ENCODE data around the gene TBXAS1. TPM values are rescaled to one million over a fixed set of nuclear protein-coding genes. Genes with fewer than 3 reads are reported as not detected.
A peak's percentile ranks its signal among the peaks of the same experiment; 100 is the strongest.
"Not testable (repeated sequence)": the region's sequence is repeated elsewhere in the genome, so short reads cannot be mapped to it uniquely, and the experiment has no call there.

TBXAS1 gene
- total and polyA plus RNA-seq, 4 donors: 19.6 to 126 (median 55.2) TPM

- peak; percentile 29 to 67 (median 62) for DNase-seq
- Histone ChIP-seq H3K27me3 (ENCODE audit: control insufficient read depth in 3 of 3, insufficient read depth in 3 of 3, low read length in 2 of 3) (no peaks in the 10 kb centered on the region), H3K36me3 (ENCODE audit: control insufficient read depth in 4 of 4, insufficient read depth in 4 of 4, low read length in 4 of 4) (no peaks in the 10 kb centered on the region), H3K27ac (ENCODE audit: low read depth in 1 of 2, low read length in 1 of 2) (peak overlapping the region in 1 of 2 donors; percentile 66), H3K4me3 (no peak overlapping the region), H3K9me3 (ENCODE audit: control insufficient read depth in 4 of 4, insufficient read depth in 3 of 4, low read length in 3 of 4) (no peaks in the 10 kb centered on the region), H3K9ac (ENCODE audit: insufficient read depth in 1 of 2, low read length in 2 of 2) (no peak overlapping the region), H3K4me1 (ENCODE audit: control insufficient read depth in 5 of 5, insufficient read depth in 5 of 5, low read length in 5 of 5) (peaks cover 0 to 28% (median 10%) of the 10 kb centered on the region in 5 donors)
- no peak for ATAC-seq (ENCODE audit: insufficient read depth, low FRiP score)
- WGBS, 2 donors: 62% methylated on average over 15 of the region's 15 CpGs
- TF ChIP-seq, protein P1, sequence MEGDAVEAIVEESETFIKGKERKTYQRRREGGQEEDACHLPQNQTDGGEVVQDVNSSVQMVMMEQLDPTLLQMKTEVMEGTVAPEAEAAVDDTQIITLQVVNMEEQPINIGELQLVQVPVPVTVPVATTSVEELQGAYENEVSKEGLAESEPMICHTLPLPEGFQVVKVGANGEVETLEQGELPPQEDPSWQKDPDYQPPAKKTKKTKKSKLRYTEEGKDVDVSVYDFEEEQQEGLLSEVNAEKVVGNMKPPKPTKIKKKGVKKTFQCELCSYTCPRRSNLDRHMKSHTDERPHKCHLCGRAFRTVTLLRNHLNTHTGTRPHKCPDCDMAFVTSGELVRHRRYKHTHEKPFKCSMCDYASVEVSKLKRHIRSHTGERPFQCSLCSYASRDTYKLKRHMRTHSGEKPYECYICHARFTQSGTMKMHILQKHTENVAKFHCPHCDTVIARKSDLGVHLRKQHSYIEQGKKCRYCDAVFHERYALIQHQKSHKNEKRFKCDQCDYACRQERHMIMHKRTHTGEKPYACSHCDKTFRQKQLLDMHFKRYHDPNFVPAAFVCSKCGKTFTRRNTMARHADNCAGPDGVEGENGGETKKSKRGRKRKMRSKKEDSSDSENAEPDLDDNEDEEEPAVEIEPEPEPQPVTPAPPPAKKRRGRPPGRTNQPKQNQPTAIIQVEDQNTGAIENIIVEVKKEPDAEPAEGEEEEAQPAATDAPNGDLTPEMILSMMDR (IDR thresholded peaks at IDR 0.05; ENCODE audit: control extremely low read depth, extremely low read depth): no peak
These were observed 13.5 kb downstream of the TBXAS1 start for GRCh38 chr7:139842401-139843210.

GRCh38 chr7:139843211-139843537, 14.1 kb downstream of the TBXAS1 start:
- not testable (repeated sequence) for H3K27ac ChIP-seq (ENCODE audit: low read depth in 1 of 2, low read length in 1 of 2); H3K9me3 ChIP-seq (ENCODE audit: control insufficient read depth in 4 of 4, insufficient read depth in 3 of 4, low read length in 3 of 4)

GRCh38 chr7:139844779-139845442, 15.8 kb downstream of the TBXAS1 start:
- TF ChIP-seq, protein P1 (IDR thresholded peaks at IDR 0.05; ENCODE audit: control extremely low read depth, extremely low read depth): no peak
- Histone ChIP-seq H3K36me3 (ENCODE audit: control insufficient read depth in 4 of 4, insufficient read depth in 4 of 4, low read length in 4 of 4) (no peaks in the 10 kb centered on the region), H3K9me3 (ENCODE audit: control insufficient read depth in 4 of 4, insufficient read depth in 3 of 4, low read length in 3 of 4) (peaks cover 0 to 4% (median 0%) of the 10 kb centered on the region in 4 donors), H3K27ac (ENCODE audit: low read depth in 1 of 2, low read length in 1 of 2) (no peak overlapping the region), H3K27me3 (ENCODE audit: control insufficient read depth in 3 of 3, insufficient read depth in 3 of 3, low read length in 2 of 3) (no peaks in the 10 kb centered on the region), H3K4me1 (ENCODE audit: control insufficient read depth in 5 of 5, insufficient read depth in 5 of 5, low read length in 5 of 5) (peaks cover 0 to 10% (median 0%) of the 10 kb centered on the region in 5 donors), H3K4me3 (no peak overlapping the region), H3K9ac (ENCODE audit: insufficient read depth in 1 of 2, low read length in 2 of 2) (no peak overlapping the region)
- ATAC-seq (ENCODE audit: insufficient read depth, low FRiP score) (no peak), DNase-seq (no peak)
- WGBS, 2 donors: 86 to 89% methylated on average over 4 of the region's 4 CpGs

More at GRCh38 chr7:139843211-139843537, 14.1 kb downstream of the TBXAS1 start:
- H3K4me3 ChIP-seq; H3K27me3 ChIP-seq (ENCODE audit: control insufficient read depth in 3 of 3, insufficient read depth in 3 of 3, low read length in 2 of 3); DNase-seq; ATAC-seq (ENCODE audit: insufficient read depth, low FRiP score); H3K36me3 ChIP-seq (ENCODE audit: control insufficient read depth in 4 of 4, insufficient read depth in 4 of 4, low read length in 4 of 4); H3K9ac ChIP-seq (ENCODE audit: insufficient read depth in 1 of 2, low read length in 2 of 2): not testable (repeated sequence)
- H3K4me1 ChIP-seq (ENCODE audit: control insufficient read depth in 5 of 5, insufficient read depth in 5 of 5, low read length in 5 of 5): peaks cover 0 to 23% (median 10%) of the 10 kb centered on the region in 5 donors
- 96% methylated on average over 4 of the region's 4 CpGs for WGBS, 2 donors

DNA sequence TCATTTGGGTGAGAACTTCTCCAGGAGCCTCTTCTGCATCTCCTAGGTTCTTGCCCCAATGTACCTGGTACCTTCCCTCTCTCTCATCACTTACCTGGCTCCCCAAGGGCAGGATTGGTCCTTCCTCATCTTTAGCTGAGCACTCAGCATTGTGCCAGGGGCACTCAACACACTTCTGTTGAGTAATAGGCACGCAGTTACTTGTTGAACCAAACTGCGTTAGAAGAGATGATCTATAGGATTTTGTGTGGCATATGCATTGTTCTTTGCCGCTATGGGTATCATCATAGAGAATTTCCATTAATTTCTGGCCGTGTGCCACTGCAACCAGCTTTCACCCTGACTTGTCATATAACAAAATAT, 16.4 kb downstream of the TBXAS1 start:
- DNase-seq (no peak), ATAC-seq (ENCODE audit: insufficient read depth, low FRiP score) (no peak)
- H3K4me1 ChIP-seq (ENCODE audit: control insufficient read depth in 5 of 5, insufficient read depth in 5 of 5, low read length in 5 of 5): peaks cover 0 to 10% (median 0%) of the 10 kb centered on the region in 5 donors
- H3K9me3 ChIP-seq (ENCODE audit: control insufficient read depth in 4 of 4, insufficient read depth in 3 of 4, low read length in 3 of 4): peaks cover 0 to 4% (median 0%) of the 10 kb centered on the region in 4 donors
- H3K27ac ChIP-seq (ENCODE audit: low read depth in 1 of 2, low read length in 1 of 2): no peak overlapping the region
- H3K36me3 ChIP-seq (ENCODE audit: control insufficient read depth in 4 of 4, insufficient read depth in 4 of 4, low read length in 4 of 4): no peaks in the 10 kb centered on the region
- H3K4me3 ChIP-seq: no peak overlapping the region
- H3K9ac ChIP-seq (ENCODE audit: insufficient read depth in 1 of 2, low read length in 2 of 2): no peak overlapping the region
- TF ChIP-seq, protein P1 (IDR thresholded peaks at IDR 0.05; ENCODE audit: control extremely low read depth, extremely low read depth): no peak
- no peaks in the 10 kb centered on the region for H3K27me3 ChIP-seq (ENCODE audit: control insufficient read depth in 3 of 3, insufficient read depth in 3 of 3, low read length in 2 of 3)
- 86 to 87% methylated on average over 4 of the region's 4 CpGs for WGBS, 2 donors
